Sigmoid colon (tissue), 4 donors: ENCODE data around the gene ZBED4.

Source experiments
- CTCF ChIP-seq, 4 experiments: fragments of 450-650 bp in 3 of 4; fragments of 200-600 bp in 1 of 4; IDR thresholded peaks; one replicate each; pipeline ENCODE4 v1.5.1; 2016 to 2019; ENCODE audit warnings: antibody characterized with exemption in 4 of 4, mild to moderate bottlenecking in 3 of 4, moderate library complexity in 2 of 4
- EP300 ChIP-seq, 4 donors: sonication (generic); formaldehyde crosslinking; IDR thresholded peaks; one replicate each; pipeline ENCODE4 v1.6.1; 2017; ENCODE audit warnings: antibody characterized with exemption in 4 of 4
- POLR2A ChIP-seq, 2 donors: fragments of 450-650 bp; IDR thresholded peaks; one replicate each; pipeline ENCODE4 v1.6.1; 2016; ENCODE audit warnings: antibody characterized with exemption in 2 of 2, mild to moderate bottlenecking in 2 of 2, moderate library complexity in 2 of 2
- POLR2AphosphoS5 ChIP-seq, 4 donors: sonication (generic); formaldehyde crosslinking; IDR thresholded peaks; one replicate each; pipeline ENCODE4 v1.6.1; 2017; ENCODE audit warnings: antibody characterized with exemption in 4 of 4

GRCh38 chr22:49853981-49854831 lies 562 bp downstream of the ZBED4 start:
- TF ChIP-seq CTCF (IDR thresholded peaks at IDR 0.05) (no peak), POLR2A (IDR thresholded peaks at IDR 0.05) (no peak), POLR2AphosphoS5 (IDR thresholded peaks at IDR 0.05) (peak in 1 of 4 donors; percentile 9), EP300 (IDR thresholded peaks at IDR 0.05) (no peak)
